GM21723 (cell line): ENCODE measurements around the gene SERP2.

Experiments
- ATAC-seq: cut with Tn5 transposase; IDR thresholded peaks from one replicate; pipeline ENCODE4 v1.9.1; 2021; ENCODE audit warnings: mild to moderate bottlenecking, moderate library complexity; ENCODE audit not compliant: unreplicated experiment

SERP2 gene

DNA sequence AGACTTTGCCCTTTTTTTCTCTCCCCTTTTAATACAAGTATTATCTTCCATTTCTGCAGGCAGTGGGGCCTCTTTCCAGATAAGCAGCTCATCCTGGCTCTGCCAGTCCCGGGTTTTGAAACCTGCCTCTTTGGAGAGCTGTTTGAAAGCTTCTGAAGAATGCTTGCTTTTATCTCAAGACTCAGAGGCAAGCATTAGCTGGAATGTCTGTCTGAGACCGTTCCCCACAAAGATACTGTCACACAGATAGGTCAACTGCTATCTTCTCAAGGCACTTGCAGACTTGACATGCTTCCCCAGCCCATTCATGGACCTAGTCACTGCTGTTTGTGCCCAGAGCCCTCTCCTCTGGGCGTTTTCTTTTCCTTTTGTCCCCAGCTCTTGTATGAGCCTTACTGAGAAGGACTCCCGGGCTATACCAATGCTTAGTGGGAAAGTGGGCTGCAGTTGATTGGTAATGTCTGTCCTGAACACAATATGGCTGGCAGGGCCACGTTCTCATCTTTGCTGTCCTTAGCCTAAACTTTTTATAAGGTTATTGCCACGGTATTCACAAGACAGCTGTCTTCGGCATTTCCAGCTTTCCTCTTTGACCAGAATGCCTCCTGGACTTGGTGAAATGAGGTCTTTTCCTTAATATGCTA is 13.4 kb downstream of the SERP2 start:
- no peak for ATAC-seq

GRCh38 chr13:44388427-44389059 is 14.9 kb downstream of the SERP2 start:
- ATAC-seq, result no peak

GRCh38 chr13:44389060-44389666 is 15.5 kb downstream of the SERP2 start:
- no peak for ATAC-seq

DNA sequence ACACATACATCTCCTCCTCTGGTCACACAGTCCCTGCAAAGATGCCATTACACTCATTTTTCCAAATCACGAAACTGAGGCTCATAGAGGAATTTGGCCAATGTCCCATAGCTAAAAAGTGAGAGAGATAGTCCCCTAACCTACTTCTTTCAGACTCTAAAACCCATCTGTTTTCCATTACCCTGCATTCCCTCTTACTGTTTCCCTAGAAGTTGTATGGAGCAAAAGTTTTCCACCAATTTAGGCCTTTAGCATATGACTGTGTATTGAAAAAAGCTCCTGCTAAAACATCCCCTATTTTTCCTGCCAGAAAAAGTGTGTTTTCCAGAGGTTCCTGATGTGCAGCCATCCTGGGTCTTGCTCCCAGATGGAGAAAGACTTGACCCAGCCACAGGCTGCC is 16.3 kb downstream of the SERP2 start:
- no peak for ATAC-seq

- ATAC-seq, result no peak
Measured at GRCh38 chr13:44393391-44393790, 19.8 kb downstream of the SERP2 start.

- no peak for ATAC-seq
Measured at GRCh38 chr13:44394658-44395057, 21.0 kb downstream of the SERP2 start.

GRCh38 chr13:44395976-44396694 is 22.5 kb downstream of the SERP2 start:
- ATAC-seq, result no peak

DNA sequence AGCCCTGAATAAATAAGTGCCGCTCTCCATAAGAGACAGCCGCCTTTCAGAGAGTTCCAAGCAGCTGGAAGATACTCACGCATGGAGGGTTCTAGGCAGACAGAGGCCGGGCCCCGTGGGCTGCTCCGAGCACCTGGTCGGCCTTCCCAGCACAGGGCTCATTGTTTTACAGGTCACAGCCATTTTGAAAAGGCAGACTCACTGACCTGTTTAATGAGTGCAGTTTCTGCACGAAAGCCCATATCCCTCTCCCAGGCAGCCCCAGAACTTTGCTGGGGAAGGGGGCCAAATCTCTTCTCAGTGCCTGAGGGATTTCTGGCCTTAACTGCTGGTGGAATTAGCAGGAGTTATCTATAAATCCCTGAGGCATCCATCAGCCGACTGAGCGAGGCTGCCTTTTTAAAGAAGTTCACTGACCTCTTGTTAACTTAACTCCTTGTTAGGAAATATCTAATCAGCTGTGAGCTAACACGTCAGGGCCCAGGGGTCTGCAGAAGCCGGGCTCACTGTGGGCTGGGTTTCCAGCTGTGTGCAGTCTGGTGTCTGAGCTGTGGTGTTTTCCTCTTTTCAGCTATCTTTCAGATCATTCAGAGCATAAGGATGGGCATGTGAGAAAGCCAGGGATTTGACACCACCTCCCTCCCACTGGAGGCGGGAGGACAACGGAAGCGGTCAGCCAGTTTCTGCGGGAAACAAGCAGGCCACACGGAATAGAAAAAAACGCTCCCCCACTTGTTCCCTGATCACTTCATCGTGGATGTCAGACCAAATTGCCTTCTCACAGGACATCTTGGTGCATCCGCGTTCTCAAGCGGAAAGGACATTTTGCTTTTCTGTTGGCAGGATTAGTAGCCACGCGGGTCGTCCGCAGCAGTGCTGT is 23.3 kb downstream of the SERP2 start:
- ATAC-seq, result no peak

DNA sequence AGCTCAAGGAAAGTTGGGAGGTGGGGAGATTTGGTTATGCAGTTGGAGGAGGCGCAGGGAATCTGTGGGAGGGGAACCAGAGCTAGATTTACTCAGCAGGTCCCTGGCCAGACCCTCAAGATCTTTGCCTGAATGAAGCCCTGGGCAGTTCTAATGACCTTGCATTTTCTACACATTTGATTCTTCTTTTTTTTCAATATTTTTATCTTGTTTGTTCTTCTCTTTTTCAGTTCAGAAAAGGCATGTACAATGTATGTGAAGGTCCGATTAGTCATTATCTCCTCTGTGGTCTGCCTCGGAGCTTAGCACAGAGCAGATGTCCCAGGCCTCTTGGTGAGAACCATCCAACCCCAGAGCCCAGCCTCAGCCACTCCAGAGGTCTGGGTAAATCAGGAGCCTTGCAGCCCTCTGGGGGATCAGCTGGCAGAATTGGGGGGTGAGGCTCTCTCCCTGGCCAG is 24.2 kb downstream of the SERP2 start:
- no peak for ATAC-seq

DNA sequence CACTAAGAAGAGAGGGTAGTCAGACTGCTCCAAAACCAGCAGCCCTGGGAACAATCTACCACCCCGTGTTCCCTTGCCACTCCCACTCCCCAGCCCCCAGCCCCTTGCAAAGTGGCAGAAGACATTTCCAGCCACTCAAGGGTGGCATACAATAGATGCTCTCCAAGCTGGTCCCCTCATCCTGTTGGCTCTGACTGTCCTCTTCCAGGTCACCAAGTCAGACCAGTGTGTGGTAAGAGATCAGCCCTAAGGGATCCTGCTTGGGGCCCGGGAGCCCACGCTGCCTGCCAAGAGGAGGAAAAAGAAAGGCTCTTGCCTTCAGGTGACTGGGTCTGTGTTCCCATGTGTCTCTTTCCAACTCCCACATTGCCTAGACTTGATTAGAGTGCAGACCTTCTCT is 25.0 kb downstream of the SERP2 start:
- ATAC-seq, result no peak

DNA sequence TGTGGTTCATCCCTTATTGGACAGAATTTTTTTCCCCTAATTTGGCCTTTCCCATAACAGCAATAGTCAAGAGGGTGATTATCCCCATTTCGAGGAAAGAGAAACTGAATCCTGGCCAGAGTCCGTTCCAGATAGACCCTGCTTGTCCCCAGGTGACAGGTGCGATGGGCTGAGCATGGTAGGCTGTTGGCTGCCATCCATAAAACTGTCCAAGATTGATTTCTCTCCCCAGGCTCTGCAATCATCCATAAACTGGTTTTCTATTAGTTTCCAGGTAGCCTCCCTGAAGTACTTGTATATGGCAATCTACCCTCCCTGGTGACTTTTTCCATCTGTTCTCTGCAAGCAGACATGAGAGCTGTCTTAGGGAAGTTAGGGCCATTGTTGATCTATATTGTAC is 25.4 kb downstream of the SERP2 start:
- no peak for ATAC-seq

GRCh38 chr13:44400736-44401135 is 27.1 kb downstream of the SERP2 start:
- ATAC-seq, result no peak

- ATAC-seq, result no peak
Measured at GRCh38 chr13:44401577-44401976, 28.0 kb downstream of the SERP2 start.

- ATAC-seq, result no peak
Measured at GRCh38 chr13:44402899-44403445, 29.3 kb downstream of the SERP2 start.

GRCh38 chr13:44403461-44404056 is 29.9 kb downstream of the SERP2 start:
- ATAC-seq, result no peak

GRCh38 chr13:44404261-44405132 is 30.9 kb downstream of the SERP2 start:
- no peak for ATAC-seq

DNA sequence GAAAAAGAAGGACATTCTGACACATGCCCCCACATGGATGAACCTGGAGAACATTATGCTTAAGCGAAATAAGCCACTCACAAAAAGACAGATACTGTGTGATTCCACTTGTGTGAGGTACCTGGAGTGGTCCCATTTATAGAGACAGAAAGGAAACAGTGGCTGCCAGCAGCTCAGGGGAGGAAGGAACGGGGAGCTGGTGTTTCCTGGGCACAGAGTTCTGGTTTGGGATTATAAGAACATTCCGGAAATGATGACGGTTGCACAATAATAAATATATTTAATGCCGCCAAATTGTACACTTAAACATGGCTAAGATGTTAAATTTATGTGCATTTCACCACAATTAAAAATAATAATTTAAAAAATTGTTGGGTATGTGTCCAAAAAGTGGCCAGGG is 33.0 kb downstream of the SERP2 start:
- no peak for ATAC-seq

DNA sequence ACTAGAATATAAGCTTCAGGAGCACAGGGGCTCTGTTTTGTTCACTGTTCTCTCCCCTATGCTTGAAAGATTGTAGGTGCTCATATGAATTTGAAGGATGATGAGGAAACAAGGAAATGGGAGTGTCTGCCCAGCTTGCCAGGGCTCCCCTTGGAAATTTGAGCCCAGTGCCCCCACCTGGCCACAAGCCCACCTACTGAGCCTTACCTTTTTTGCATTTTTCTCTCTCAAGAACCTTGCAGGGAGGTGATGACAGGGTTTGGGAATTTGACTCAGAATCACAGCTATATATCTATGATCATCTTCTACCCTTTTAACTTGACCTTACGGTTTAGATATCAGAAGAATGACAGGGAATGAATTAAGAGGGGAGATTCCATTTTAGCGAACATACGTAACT is 33.8 kb downstream of the SERP2 start:
- no peak for ATAC-seq

- no peak for ATAC-seq
Measured at GRCh38 chr13:44407891-44408290, 34.3 kb downstream of the SERP2 start.
